Ascending aorta (tissue), 2 donors: ENCODE results near the gene SASH3. TPM values are rescaled to one million over a fixed set of nuclear protein-coding genes. Genes with fewer than 3 reads are reported as not detected.
"Not testable (repeated sequence)": the region's sequence is repeated elsewhere in the genome, so short reads cannot be mapped to it uniquely, and the experiment has no call there.

Experiments
- DNase-seq, 2 donors: peaks; one replicate each; pipeline ENCODE4 v3.0.0-alpha.2; 2019; ENCODE audit warnings: low spot score in 2 of 2
- H3K27ac ChIP-seq, 2 donors: fragments of 200-600 bp; sonication (generic); one replicate each; pipeline ENCODE4 v1.5.1; 2016 to 2017; ENCODE audit warnings: mild to moderate bottlenecking in 1 of 2
- H3K27me3 ChIP-seq: fragments of 200-600 bp; sonication (generic); one replicate; pipeline ENCODE4 v1.5.1; 2017
- H3K36me3 ChIP-seq, 2 donors: fragments of 200-600 bp; sonication (generic); one replicate each; pipeline ENCODE4 v1.5.1; 2016
- H3K4me1 ChIP-seq, 2 donors: fragments of 200-600 bp; sonication (generic); one replicate each; pipeline ENCODE4 v1.5.1; 2016 to 2017; ENCODE audit warnings: mild to moderate bottlenecking in 1 of 2
- H3K4me3 ChIP-seq, 2 donors: fragments of 200-600 bp; sonication (generic); one replicate each; pipeline ENCODE4 v1.5.1; 2016 to 2017; ENCODE audit warnings: mild to moderate bottlenecking in 1 of 2
- H3K9me3 ChIP-seq, 2 donors: fragments of 200-600 bp; sonication (generic); one replicate each; pipeline ENCODE4 v1.5.1; 2016
- intact Hi-C: fragments of 100-400 bp; cut with DNase I; formaldehyde crosslinking; loops from one replicate; pipeline ENCODE4 v1.15.1; 2023
- total RNA-seq: library from RNA; depleted of rRNA; stranded (reverse); fragments of >200 nt; gene quantifications from one replicate; pipeline ENCODE4 v1.1.0, GENCODE V29; 2016
- TF ChIP-seq, protein P1 (sequence below), 3 experiments: fragments of 200-600 bp in 2 of 3; fragments of 450-650 bp in 1 of 3; sonication (generic) in 2 of 3; IDR thresholded peaks; one replicate each; pipeline ENCODE4 v1.5.1; 2016 to 2019; ENCODE audit warnings: antibody characterized with exemption in 3 of 3, mild to moderate bottlenecking in 1 of 3, moderate library complexity in 1 of 3

The SASH3 gene
- total RNA-seq, 1 donor from 2014 or later = 31.0 TPM

DNA sequence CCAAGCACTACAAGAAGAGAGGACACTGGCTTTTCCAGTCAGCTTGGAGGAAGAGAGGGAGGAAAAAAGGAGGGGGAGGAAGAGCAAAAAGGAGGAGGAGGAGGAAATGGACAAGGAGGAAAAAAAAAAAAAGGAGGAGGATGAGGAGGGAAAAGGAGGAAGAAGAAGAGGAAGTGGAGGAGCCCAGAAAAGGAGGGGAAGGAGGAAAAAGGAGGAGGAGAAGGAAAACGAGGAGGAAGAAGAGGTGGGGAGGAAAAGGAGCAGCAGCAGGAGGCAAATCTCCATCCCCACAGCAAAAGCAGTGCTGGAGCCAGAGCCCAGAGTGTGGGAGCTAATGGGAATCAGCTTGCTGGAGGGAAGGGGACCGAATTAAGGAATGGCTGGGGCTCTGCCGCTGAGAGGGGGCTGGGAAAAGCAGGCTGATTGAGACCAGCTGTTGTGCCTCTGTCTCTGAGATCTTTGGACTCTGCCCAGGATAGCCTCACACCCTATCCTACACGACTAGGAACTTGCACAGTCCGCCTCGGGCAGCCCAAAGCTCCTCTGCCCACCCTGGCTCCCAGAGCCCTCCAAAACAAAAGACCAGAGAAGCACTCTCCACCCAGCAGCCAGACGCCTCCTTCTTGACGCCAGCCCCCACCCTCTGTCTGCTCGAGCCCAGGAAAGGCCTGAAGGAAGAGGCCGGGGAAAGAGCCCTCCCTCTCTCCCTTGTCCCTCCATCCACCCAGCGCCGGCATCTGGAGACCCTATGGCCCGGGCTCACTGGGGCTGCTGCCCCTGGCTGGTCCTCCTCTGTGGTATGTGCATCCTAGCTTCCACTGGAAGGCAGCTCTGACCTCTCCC, 41.1 kb upstream of the SASH3 start, which contains the start of gene XPNPEP2:
TSS of gene XPNPEP2 (plus strand) at position 514 of the 843 bp plus-strand sequence. CDS start at position 749, 235 bp downstream.
- Histone ChIP-seq H3K36me3 (no peaks in the 10 kb centered on the region), H3K4me1 (no peaks in the 10 kb centered on the region), H3K9me3 (no peaks in the 10 kb centered on the region), H3K4me3 (no peak within 1 kb of the TSS), H3K27ac (no peak within 1 kb of the TSS), H3K27me3 (no peaks in the 10 kb centered on the region)
- TF ChIP-seq, protein P1, sequence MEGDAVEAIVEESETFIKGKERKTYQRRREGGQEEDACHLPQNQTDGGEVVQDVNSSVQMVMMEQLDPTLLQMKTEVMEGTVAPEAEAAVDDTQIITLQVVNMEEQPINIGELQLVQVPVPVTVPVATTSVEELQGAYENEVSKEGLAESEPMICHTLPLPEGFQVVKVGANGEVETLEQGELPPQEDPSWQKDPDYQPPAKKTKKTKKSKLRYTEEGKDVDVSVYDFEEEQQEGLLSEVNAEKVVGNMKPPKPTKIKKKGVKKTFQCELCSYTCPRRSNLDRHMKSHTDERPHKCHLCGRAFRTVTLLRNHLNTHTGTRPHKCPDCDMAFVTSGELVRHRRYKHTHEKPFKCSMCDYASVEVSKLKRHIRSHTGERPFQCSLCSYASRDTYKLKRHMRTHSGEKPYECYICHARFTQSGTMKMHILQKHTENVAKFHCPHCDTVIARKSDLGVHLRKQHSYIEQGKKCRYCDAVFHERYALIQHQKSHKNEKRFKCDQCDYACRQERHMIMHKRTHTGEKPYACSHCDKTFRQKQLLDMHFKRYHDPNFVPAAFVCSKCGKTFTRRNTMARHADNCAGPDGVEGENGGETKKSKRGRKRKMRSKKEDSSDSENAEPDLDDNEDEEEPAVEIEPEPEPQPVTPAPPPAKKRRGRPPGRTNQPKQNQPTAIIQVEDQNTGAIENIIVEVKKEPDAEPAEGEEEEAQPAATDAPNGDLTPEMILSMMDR (IDR thresholded peaks at IDR 0.05) = no peak
- intact Hi-C loops = no loop called here
- DNase-seq = no peak

DNA sequence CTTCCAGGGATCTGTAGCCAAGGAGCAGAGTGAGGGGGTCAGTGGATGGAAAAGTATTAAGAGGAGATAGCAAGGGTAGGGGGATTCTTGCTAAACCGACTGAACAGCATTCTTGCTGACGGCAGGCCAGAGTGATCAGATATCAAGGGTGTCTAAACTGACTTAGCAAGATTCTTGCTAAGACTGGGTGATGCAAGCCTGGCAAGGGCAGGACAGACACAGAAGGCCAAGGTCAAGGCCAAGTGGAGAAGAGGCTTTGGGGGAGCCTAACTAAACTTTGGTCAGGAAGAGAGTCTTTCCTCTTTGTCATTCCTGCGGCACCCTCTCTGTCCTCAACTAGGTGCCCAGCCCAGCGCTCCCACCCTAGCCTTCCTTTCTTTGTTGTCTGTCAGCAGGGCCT, 40.2 kb upstream of the SASH3 start:
- DNase-seq = no peak
- Histone ChIP-seq H3K27me3 (no peaks in the 10 kb centered on the region), H3K36me3 (no peaks in the 10 kb centered on the region), H3K4me1 (no peaks in the 10 kb centered on the region), H3K9me3 (no peaks in the 10 kb centered on the region), H3K27ac (no peak overlapping the region), H3K4me3 (no peak overlapping the region)
- intact Hi-C loops = no loop called here
- TF ChIP-seq, protein P1 (IDR thresholded peaks at IDR 0.05) = no peak

DNA sequence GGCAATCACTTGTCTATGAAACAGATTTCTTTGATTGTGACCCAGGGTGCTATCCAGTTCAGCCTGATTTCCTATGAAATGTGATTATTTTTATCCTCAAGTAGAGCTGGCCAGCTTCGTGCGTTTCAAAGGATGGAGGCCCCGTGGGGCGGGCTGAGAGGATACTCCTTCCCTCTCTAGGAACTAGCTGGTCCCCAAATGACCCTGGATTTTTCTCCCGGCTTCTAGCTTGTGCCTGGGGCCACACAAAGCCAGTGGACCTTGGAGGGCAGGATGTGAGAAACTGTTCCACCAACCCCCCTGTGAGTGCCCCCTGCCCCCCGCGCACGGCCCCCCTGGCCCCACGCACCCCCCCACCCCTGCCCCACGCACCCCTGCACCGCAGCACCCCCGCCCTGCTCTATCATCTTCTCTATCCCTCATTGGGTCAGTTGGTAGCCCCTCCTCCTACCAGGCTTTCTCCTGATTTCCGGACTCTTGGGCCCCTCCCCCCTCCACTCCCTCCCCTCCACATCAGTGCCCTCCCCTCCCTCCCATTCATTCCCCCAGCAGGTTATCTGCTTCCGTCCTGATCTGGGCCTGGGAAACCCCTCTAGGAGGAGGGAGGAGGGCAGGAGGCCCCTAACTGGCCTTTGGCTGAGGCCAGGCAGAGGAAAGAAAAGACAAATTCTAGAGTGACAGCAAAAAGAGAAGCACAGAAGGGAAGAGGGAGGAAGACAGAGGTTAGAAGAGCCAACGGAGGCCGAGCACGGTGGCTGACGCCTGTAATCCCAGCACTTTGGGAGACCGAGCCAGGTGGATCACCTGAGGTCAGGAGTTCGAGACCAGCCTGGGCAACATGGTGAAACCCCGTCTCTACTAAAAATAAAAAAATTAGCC, 37.6 kb upstream of the SASH3 start:
- no peaks in the 10 kb centered on the region for H3K36me3 ChIP-seq
- intact Hi-C loops = no loop called here
- DNase-seq = no peak

DNA sequence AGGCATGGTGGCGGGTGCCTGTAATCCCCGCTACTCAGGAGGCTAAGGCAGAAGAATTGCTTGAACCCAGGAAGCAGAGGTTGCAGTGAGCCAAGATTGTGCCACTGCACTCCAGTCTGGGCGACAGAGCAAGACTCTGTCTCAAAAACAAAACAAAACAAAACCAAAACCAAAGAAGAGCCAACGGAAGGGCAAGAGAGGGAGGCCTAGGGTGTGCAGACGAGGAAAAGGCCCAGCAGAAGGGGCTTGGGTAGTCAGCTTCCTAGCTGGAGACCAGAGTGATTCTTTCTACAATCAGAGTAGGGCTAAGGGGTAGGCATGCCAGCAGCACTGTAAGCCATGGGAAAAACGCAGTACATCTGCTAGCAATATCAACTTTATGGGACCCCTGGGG, 37.0 kb upstream of the SASH3 start:
- H3K36me3 ChIP-seq, H3K27me3 ChIP-seq, intact Hi-C loops, H3K9me3 ChIP-seq, H3K4me3 ChIP-seq, H3K27ac ChIP-seq, DNase-seq, H3K4me1 ChIP-seq: not testable (repeated sequence)

More for the DNA sequence above, 37.6 kb upstream of the SASH3 start:
- TF ChIP-seq, protein P1 (IDR thresholded peaks at IDR 0.05) = no peak
- no peak overlapping the region for H3K27ac ChIP-seq
- no peaks in the 10 kb centered on the region for H3K27me3 ChIP-seq
- H3K4me3 ChIP-seq = no peak overlapping the region
- no peaks in the 10 kb centered on the region for H3K4me1 ChIP-seq
- no peaks in the 10 kb centered on the region for H3K9me3 ChIP-seq

DNA sequence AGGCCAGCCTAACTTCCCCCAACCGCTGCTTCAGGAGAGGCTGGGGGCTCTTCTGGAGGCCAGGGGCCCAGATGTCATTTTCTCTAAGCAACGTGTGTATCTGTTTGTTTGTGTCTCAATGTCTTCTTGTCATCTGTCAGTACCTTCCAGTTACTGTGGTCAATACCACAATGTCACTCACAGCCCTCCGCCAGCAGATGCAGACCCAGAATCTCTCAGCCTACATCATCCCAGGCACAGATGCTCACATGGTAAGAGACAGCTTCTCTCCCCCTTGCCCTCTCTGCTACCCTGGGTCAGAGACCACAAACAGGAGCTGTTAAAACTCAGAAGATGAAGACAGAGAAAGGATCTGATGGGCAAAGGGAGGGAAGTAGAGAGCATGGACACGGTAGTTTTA, 35.9 kb upstream of the SASH3 start:
- Histone ChIP-seq H3K27ac (no peak overlapping the region), H3K27me3 (no peaks in the 10 kb centered on the region), H3K4me1 (no peaks in the 10 kb centered on the region), H3K36me3 (no peaks in the 10 kb centered on the region), H3K9me3 (no peaks in the 10 kb centered on the region), H3K4me3 (no peak overlapping the region)
- TF ChIP-seq, protein P1 (IDR thresholded peaks at IDR 0.05) = no peak
- DNase-seq = no peak
- intact Hi-C loops = no loop called here

DNA sequence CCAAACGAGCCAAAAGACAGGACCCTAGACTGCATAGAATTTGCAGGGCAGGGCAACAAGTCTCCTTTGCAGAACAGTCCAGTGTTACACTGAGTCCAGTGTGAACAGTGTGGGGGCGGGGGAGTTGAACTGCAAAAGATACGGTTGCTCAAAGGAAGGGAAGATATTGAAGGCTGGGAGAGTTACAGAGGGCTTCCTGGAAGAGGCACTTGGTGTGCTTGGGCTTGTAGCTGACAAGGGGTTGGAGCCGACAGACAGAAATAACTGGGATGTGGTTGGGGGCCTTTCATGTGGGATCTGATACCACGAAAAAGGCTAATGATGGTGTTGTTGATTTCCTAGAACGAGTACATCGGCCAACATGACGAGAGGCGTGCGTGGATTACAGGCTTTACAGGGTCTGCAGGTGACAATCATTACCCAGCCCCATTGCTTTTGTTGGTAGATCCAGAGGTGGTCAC, 34.9 kb upstream of the SASH3 start:
- H3K4me1 ChIP-seq = no peaks in the 10 kb centered on the region
- TF ChIP-seq, protein P1 (IDR thresholded peaks at IDR 0.05) = no peak
- no peak for DNase-seq
- intact Hi-C loops = no loop called here
- H3K4me3 ChIP-seq = no peak overlapping the region
- no peaks in the 10 kb centered on the region for H3K36me3 ChIP-seq
- no peaks in the 10 kb centered on the region for H3K9me3 ChIP-seq
- no peak overlapping the region for H3K27ac ChIP-seq
- no peaks in the 10 kb centered on the region for H3K27me3 ChIP-seq
